Muscle of back (tissue), 10 donors: ENCODE measurements around the gene ODF4. TPM values are rescaled to one million over a fixed set of nuclear protein-coding genes. Genes with fewer than 3 reads are reported as not detected.

Experiments used
- polyA plus RNA-seq, 10 donors: library from polyadenylated mRNA; unstranded; fragments of 120-200 nt; gene quantifications; one replicate each; pipeline ENCODE4 v1.2.1, GENCODE V29; 2013; ENCODE audit not compliant: insufficient read length in 10 of 10

The ODF4 gene
- polyA plus RNA-seq, 10 donors: 0.29 TPM; not detected in 9

Other genes with a start within 250 kb of the ODF4 start
- under 1 TPM in 1 of 10 donors, not detected in 9; 0.05 TPM for gene ALOXE3, start 221.3 kb upstream of the ODF4 start, polyA plus RNA-seq
- under 1 TPM in 7 of 10 donors, not detected in 3; 0.11 to 0.27 (median 0.16) TPM for gene HES7, start 215.7 kb upstream of the ODF4 start, polyA plus RNA-seq
- gene PER1, start 187.4 kb upstream of the ODF4 start, polyA plus RNA-seq: 10 to 100 TPM; 31.8 to 90.5 (median 56.4) TPM
- gene VAMP2, start 176.9 kb upstream of the ODF4 start, polyA plus RNA-seq: 10 to 100 TPM; 53.6 to 73.6 (median 59.5) TPM
- 1 to 10 TPM; 4.8 to 7.6 (median 6.3) TPM for gene TMEM107, start 163.5 kb upstream of the ODF4 start, polyA plus RNA-seq
- gene BORCS6, start 149.7 kb upstream of the ODF4 start, polyA plus RNA-seq: 1 to 10 TPM; 3.1 to 4.7 (median 3.8) TPM
- gene AURKB, start 129.3 kb upstream of the ODF4 start, polyA plus RNA-seq: 10 to 100 TPM; 12.5 to 25.0 (median 17.2) TPM
- gene CTC1, start 91.8 kb upstream of the ODF4 start, polyA plus RNA-seq: 10 to 100 TPM in 8 of 10 donors, 1 to 10 TPM in 2; 7.4 to 18.0 (median 12.0) TPM
- gene PFAS, start 90.6 kb upstream of the ODF4 start, polyA plus RNA-seq: 10 to 100 TPM; 17.6 to 29.8 (median 23.1) TPM
- gene RANGRF, start 51.2 kb upstream of the ODF4 start, polyA plus RNA-seq: 10 to 100 TPM; 17.3 to 23.4 (median 20.8) TPM
- gene SLC25A35, start 44.4 kb upstream of the ODF4 start, polyA plus RNA-seq: 1 to 10 TPM; 1.0 to 4.3 (median 1.8) TPM
- gene ARHGEF15, start 29.6 kb upstream of the ODF4 start, polyA plus RNA-seq: 10 to 100 TPM in 9 of 10 donors, 1 to 10 TPM in 1; 9.7 to 21.9 (median 12.1) TPM
- gene RPL26, start 43.4 kb downstream of the ODF4 start, polyA plus RNA-seq: 1,000 to 10,000 TPM; 3,217 to 3,967 (median 3,406) TPM
- gene RNF222, start 58.0 kb downstream of the ODF4 start, polyA plus RNA-seq: under 1 TPM in 5 of 10 donors, not detected in 5; 0.07 to 0.12 (median 0.08) TPM
- gene NDEL1, start 96.0 kb downstream of the ODF4 start, polyA plus RNA-seq: 10 to 100 TPM; 41.1 to 65.0 (median 52.6) TPM